H4 (cell line): ENCODE results near the gene ADAMTS3. TPM values are rescaled to one million over a fixed set of nuclear protein-coding genes. Genes with fewer than 3 reads are reported as not detected.
A peak's percentile ranks its signal among the peaks of the same experiment; 100 is the strongest.

Experiments
- DNase-seq: peaks from one replicate; pipeline ENCODE4 v3.0.0-alpha.2; 2015; ENCODE audit warnings: low spot score
- total RNA-seq: library from RNA; depleted of rRNA; stranded (reverse); fragments of >200 nt; shearing (Covaris generic); gene quantifications from 2 replicates; pipeline ENCODE4 v1.2.3, GENCODE V29; 2014

ADAMTS3 gene
- total RNA-seq, 1 experiment from 2014 or later, result 7.6 TPM

GRCh38 chr4:72418458-72418857, 150.6 kb downstream of the ADAMTS3 start:
- DNase-seq, result peak; percentile 51

- no peak for DNase-seq
Observed at GRCh38 chr4:72410158-72410557, 158.9 kb downstream of the ADAMTS3 start.

- DNase-seq, result no peak
Observed at GRCh38 chr4:72408568-72408967, 160.5 kb downstream of the ADAMTS3 start.

- no peak for DNase-seq
Observed at GRCh38 chr4:72405417-72405816, 163.6 kb downstream of the ADAMTS3 start.

GRCh38 chr4:72397314-72397713, 171.7 kb downstream of the ADAMTS3 start:
- DNase-seq, result no peak

GRCh38 chr4:72394012-72394663, 174.9 kb downstream of the ADAMTS3 start:
- DNase-seq, result no peak

- no peak for DNase-seq
Observed at GRCh38 chr4:72391281-72391680, 177.7 kb downstream of the ADAMTS3 start.

- no peak for DNase-seq
Observed at GRCh38 chr4:72390409-72390808, 178.6 kb downstream of the ADAMTS3 start.

- DNase-seq, result no peak
Observed at GRCh38 chr4:72388521-72388920, 180.5 kb downstream of the ADAMTS3 start.

- no peak for DNase-seq
Observed at GRCh38 chr4:72387959-72388358, 181.1 kb downstream of the ADAMTS3 start.

GRCh38 chr4:72383439-72383838, 185.6 kb downstream of the ADAMTS3 start:
- no peak for DNase-seq

- no peak for DNase-seq
Observed at GRCh38 chr4:72378901-72379300, 190.1 kb downstream of the ADAMTS3 start.

- no peak for DNase-seq
Observed at GRCh38 chr4:72377491-72378194, 191.4 kb downstream of the ADAMTS3 start.

- no peak for DNase-seq
Observed at GRCh38 chr4:72376901-72377300, 192.1 kb downstream of the ADAMTS3 start.

GRCh38 chr4:72375073-72375736, 193.8 kb downstream of the ADAMTS3 start:
- peak; percentile 64 for DNase-seq

- no peak for DNase-seq
Observed at GRCh38 chr4:72374159-72374558, 194.9 kb downstream of the ADAMTS3 start.

- no peak for DNase-seq
Observed at GRCh38 chr4:72366601-72367000, 202.4 kb downstream of the ADAMTS3 start.

- no peak for DNase-seq
Observed at GRCh38 chr4:72365981-72366380, 203.0 kb downstream of the ADAMTS3 start.

- no peak for DNase-seq
Observed at GRCh38 chr4:72365016-72365415, 204.0 kb downstream of the ADAMTS3 start.

- DNase-seq, result no peak
Observed at GRCh38 chr4:72360075-72360474, 208.9 kb downstream of the ADAMTS3 start.

- DNase-seq, result no peak
Observed at GRCh38 chr4:72358483-72358882, 210.5 kb downstream of the ADAMTS3 start.

- no peak for DNase-seq
Observed at GRCh38 chr4:72357908-72358307, 211.1 kb downstream of the ADAMTS3 start.

GRCh38 chr4:72352711-72353110, 216.3 kb downstream of the ADAMTS3 start:
- peak; percentile 23 for DNase-seq
